Measurements from ENCODE around the gene PRKACG.

PRKACG gene

DNA sequence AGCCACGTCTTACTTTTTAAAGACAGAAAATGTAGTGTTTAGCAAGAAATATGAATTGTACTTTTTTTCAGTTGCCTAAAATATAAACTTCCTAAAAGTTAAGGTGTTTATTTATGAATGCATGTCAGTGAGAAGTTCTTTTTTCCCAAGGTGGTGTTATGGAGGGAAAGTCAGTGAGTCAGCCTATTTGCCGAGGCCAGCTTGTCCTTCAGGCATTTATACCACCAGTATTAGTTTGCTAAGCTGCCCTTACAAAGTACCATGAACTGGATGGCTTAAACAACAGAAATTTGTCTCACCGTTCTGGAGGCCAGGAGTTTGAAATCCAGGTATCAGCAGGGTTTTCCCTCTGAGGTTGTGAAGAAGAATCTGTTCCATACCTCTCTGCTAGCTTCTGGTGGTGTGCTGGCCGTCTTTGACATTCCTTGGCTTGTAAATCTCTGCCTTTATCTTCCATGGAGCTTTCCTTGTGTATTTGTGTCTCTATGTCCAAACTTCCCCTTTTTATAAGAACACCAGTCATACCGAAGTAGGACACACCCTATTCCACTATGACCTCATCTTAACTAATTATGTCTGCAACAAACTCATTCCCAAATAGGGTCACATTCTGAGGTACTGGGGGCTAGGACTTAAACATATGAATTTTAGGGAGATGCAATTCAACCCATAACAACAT, 38.4 kb downstream of the PRKACG start:
- Histone ChIP-seq H3K4me1 (peaks cover 16% of the 10 kb centered on the region), H3K27ac (no peak overlapping the region), H3K27me3 (no peaks in the 10 kb centered on the region), H3K36me3 (0 out of 2 replicates have a peak, but pooled peaks cover 4% of the 10 kb centered on the region), H3K4me2 (no peak overlapping the region), H4K20me1 (no peaks in the 10 kb centered on the region), H3K4me3 (no peak overlapping the region), H3K9ac (no peak overlapping the region), H3K9me3 (peaks cover 6% of the 10 kb centered on the region)
- TF ChIP-seq Cebpa-rat (IDR thresholded peaks at IDR 0.05): no peak

- Histone ChIP-seq H3K27me3 (no peaks in the 10 kb centered on the region), H3K36me3 (0 out of 2 replicates have a peak, but pooled peaks cover 4% of the 10 kb centered on the region), H3K4me1 (peaks cover 10% of the 10 kb centered on the region), H3K27ac (no peak overlapping the region), H4K20me1 (no peaks in the 10 kb centered on the region), H3K4me3 (no peak overlapping the region), H3K9me3 (peaks cover 6% of the 10 kb centered on the region), H3K4me2 (no peak overlapping the region), H3K9ac (no peak overlapping the region)
- no peak for TF ChIP-seq Cebpa-rat (IDR thresholded peaks at IDR 0.05)
Measured at GRCh38 chr9:68974901-68975300, 39.0 kb downstream of the PRKACG start.

DNA sequence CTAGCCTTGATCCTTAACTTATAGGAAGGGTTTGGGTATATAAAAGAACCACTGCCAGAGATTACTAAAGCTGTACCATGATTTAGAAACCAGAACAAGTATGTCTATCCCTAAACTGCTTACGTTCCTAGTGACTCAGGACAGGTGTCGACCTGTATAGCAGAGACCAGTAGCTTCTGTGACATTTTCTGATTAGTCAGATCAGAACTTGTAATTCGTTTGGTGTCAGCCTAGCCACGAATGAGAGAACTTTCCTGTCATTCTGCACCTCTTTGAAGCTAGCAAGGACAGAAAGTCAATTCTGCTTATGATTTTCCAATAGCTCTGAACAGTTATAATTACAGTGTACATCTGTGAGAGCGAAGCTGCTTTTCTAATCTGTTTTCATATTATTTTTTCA, 39.5 kb downstream of the PRKACG start:
- no peak overlapping the region for H3K9ac ChIP-seq
- H3K4me2 ChIP-seq: no peak overlapping the region
- H3K9me3 ChIP-seq: peaks cover 6% of the 10 kb centered on the region
- no peak overlapping the region for H3K4me3 ChIP-seq
- peaks cover 5% of the 10 kb centered on the region for H3K4me1 ChIP-seq
- no peaks in the 10 kb centered on the region for H3K27me3 ChIP-seq
- H4K20me1 ChIP-seq: no peaks in the 10 kb centered on the region
- no peak overlapping the region for H3K27ac ChIP-seq
- TF ChIP-seq Cebpa-rat (IDR thresholded peaks at IDR 0.05): no peak
- 0 out of 2 replicates have a peak, but pooled peaks cover 4% of the 10 kb centered on the region for H3K36me3 ChIP-seq

DNA sequence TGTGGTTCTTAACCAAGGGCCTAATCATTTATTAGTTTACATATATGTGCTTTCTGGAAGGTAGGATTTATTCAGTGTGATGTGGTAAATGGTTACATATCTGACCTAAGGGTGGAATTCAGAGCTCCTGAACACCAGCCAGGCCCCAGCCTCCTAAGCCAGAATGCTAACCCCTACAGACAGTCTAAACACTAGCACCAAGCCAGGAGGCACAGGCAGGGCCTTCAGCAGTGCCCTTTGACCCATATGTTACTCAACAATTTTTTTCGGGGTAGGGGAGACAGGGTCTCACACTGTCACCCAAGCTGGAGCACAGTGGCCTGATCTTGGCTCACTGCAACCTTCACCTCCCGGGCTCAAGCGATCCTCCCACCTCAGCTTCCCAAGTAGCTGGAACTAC, 40.3 kb downstream of the PRKACG start:
- Histone ChIP-seq H3K4me2 (no peak overlapping the region), H3K36me3 (0 out of 2 replicates have a peak, but pooled peaks cover 4% of the 10 kb centered on the region), H4K20me1 (no peaks in the 10 kb centered on the region), H3K9me3 (peaks cover 6% of the 10 kb centered on the region), H3K27me3 (no peaks in the 10 kb centered on the region), H3K4me1 (no peaks in the 10 kb centered on the region), H3K27ac (no peak overlapping the region), H3K4me3 (no peak overlapping the region), H3K9ac (no peak overlapping the region)
- no peak for TF ChIP-seq Cebpa-rat (IDR thresholded peaks at IDR 0.05)

GRCh38 chr9:68970151-68970550, 43.8 kb downstream of the PRKACG start:
- Histone ChIP-seq H3K4me1 (no peaks in the 10 kb centered on the region), H3K36me3 (no peaks in the 10 kb centered on the region), H3K27ac (no peak overlapping the region), H3K9ac (no peak overlapping the region), H4K20me1 (no peaks in the 10 kb centered on the region), H3K27me3 (no peaks in the 10 kb centered on the region), H3K4me3 (no peak overlapping the region), H3K9me3 (no peaks in the 10 kb centered on the region), H3K4me2 (no peak overlapping the region)
- TF ChIP-seq Cebpa-rat (IDR thresholded peaks at IDR 0.05): no peak

GRCh38 chr9:68969538-68969937, 44.4 kb downstream of the PRKACG start:
- no peak for TF ChIP-seq Cebpa-rat (IDR thresholded peaks at IDR 0.05)
- Histone ChIP-seq H3K36me3 (no peaks in the 10 kb centered on the region), H3K9me3 (no peaks in the 10 kb centered on the region), H3K4me2 (no peak overlapping the region), H4K20me1 (no peaks in the 10 kb centered on the region), H3K4me1 (no peaks in the 10 kb centered on the region), H3K27ac (no peak overlapping the region), H3K9ac (no peak overlapping the region), H3K27me3 (no peaks in the 10 kb centered on the region), H3K4me3 (no peak overlapping the region)

GRCh38 chr9:68967800-68968199, 46.1 kb downstream of the PRKACG start:
- H3K4me1 ChIP-seq: no peaks in the 10 kb centered on the region

DNA sequence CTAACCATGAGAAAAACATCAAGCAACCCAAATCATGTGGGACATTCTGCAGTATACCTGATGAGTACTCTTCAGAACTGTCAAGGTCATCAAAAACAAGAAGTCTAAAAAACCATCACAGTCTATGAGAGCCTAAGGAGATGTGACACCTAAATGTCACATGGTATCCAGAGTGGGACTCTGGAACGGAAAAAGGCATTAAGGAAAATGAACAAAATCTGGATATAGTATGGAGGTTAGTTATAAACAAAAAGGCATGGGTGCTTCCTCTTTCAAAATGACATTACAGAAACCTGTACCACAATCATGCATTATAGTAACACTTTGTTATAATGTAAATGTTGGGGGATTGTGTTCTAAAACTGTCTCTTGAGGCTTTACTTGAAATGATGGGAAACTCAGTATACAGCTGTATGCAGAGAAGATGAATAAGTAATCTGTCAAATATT, 47.4 kb downstream of the PRKACG start:
- no peak for TF ChIP-seq Cebpa-rat (IDR thresholded peaks at IDR 0.05)
- H3K27ac ChIP-seq: no peak overlapping the region
- no peak overlapping the region for H3K9ac ChIP-seq
- no peaks in the 10 kb centered on the region for H3K27me3 ChIP-seq
- H3K9me3 ChIP-seq: no peaks in the 10 kb centered on the region
- no peak overlapping the region for H3K4me2 ChIP-seq
- no peaks in the 10 kb centered on the region for H3K36me3 ChIP-seq
- no peak overlapping the region for H3K4me3 ChIP-seq
- H3K4me1 ChIP-seq: no peaks in the 10 kb centered on the region
- no peaks in the 10 kb centered on the region for H4K20me1 ChIP-seq

More at GRCh38 chr9:68967800-68968199, 46.1 kb downstream of the PRKACG start:
- TF ChIP-seq Cebpa-rat (IDR thresholded peaks at IDR 0.05): no peak
- Histone ChIP-seq H3K27me3 (no peaks in the 10 kb centered on the region), H4K20me1 (no peaks in the 10 kb centered on the region), H3K36me3 (no peaks in the 10 kb centered on the region), H3K4me2 (no peak overlapping the region), H3K9ac (no peak overlapping the region), H3K9me3 (no peaks in the 10 kb centered on the region), H3K27ac (no peak overlapping the region), H3K4me3 (no peak overlapping the region)

DNA sequence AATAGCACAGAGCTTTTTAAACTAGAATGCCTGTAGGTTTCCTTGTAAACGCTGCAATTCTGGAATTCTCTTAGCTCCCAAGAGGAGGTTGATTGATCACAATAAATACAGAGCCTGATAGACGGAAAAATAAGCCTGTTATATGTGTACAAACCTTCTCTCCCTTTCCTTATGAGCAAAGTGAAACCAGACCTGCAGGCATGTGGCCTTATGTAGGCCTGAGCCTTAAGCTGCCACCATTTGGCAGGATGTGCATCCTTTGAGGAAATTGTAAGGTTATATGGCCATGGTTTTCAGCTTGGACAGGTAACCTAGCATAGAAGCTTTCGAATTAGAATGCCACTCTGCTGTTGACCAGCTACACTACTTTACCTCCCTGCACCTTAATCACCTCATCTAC, 49.1 kb downstream of the PRKACG start:
- no peak for TF ChIP-seq Cebpa-rat (IDR thresholded peaks at IDR 0.05)
- Histone ChIP-seq H3K27ac (no peak overlapping the region), H3K36me3 (no peaks in the 10 kb centered on the region), H3K9me3 (peaks cover 10% of the 10 kb centered on the region; the same call in 1 of the 2 replicates), H3K27me3 (no peaks in the 10 kb centered on the region), H3K9ac (no peak overlapping the region), H4K20me1 (no peaks in the 10 kb centered on the region), H3K4me1 (no peaks in the 10 kb centered on the region), H3K4me2 (no peak overlapping the region), H3K4me3 (no peak overlapping the region)

DNA sequence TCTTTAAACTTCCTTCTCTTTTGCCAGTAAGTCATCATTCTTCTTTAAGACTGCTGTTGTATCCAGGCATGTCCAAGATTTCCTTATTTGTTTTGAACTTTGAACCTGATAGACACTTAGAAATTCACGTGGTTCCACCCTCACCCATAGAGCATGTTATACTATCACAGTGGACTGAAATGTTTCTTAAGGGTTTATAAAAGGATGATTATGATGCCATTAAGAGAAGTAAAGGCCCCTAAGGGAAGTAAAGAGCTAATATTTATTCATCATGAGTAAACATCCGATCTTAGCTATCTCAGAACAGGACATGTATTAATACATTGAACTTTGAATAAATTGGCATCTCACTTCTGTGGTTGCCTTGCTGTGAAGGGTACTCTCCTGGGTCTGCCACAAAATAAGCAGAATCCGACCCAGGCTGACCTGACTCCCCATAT, 49.8 kb downstream of the PRKACG start:
- no peaks in the 10 kb centered on the region for H3K4me1 ChIP-seq
- H3K9me3 ChIP-seq: peaks cover 14% of the 10 kb centered on the region; the same call in 1 of the 2 replicates
- H3K27me3 ChIP-seq: no peaks in the 10 kb centered on the region
- H4K20me1 ChIP-seq: no peaks in the 10 kb centered on the region
- TF ChIP-seq Cebpa-rat (IDR thresholded peaks at IDR 0.05): no peak
- no peak overlapping the region for H3K4me2 ChIP-seq
- no peaks in the 10 kb centered on the region for H3K36me3 ChIP-seq
- H3K9ac ChIP-seq: no peak overlapping the region
- H3K27ac ChIP-seq: no peak overlapping the region
- H3K4me3 ChIP-seq: no peak overlapping the region
